ENCODE measurements around the gene ANKHD1. TPM values are rescaled to one million over a fixed set of nuclear protein-coding genes. Genes with fewer than 3 reads are reported as not detected.

The ANKHD1 gene
- total RNA-seq, 1 experiment from 2014 or later, result 130 TPM

GRCh38 chr5:140558542-140558941 lies 156.9 kb downstream of the ANKHD1 start:
- H3K27me3 Mint-ChIP-seq (ENCODE audit: insufficient read depth, unreplicated experiment), result no peaks in the 10 kb centered on the region
- Histone ChIP-seq H3K27me3 (replicated peaks; ENCODE audit: control insufficient read depth, insufficient read depth, low read length) (no peaks in the 10 kb centered on the region), H3K36me3 (ENCODE audit: control insufficient read depth, insufficient read depth, low read length) (no peaks in the 10 kb centered on the region; the same call in 1 of the 2 replicates), H3K4me1 (peaks cover 20% of the 10 kb centered on the region; the same call in 1 of the 2 replicates), H3K4me3 (ENCODE audit: low read depth, low read length) (no peak overlapping the region), H3K9me3 (no peaks in the 10 kb centered on the region)
- no TSS peak for BruUV-seq (replicated peaks)
- H3K4me3 Mint-ChIP-seq (ENCODE audit: unreplicated experiment), result no peak overlapping the region
- intact Hi-C loops (cut with micrococcal nuclease; ENCODE audit: unreplicated experiment), result loop anchor here (5.0 kb wide), 1 partner anchor 156 kb away; the partner anchor contains the start of gene ANKHD1
- peaks cover 32% of the 10 kb centered on the region for H3K4me1 Mint-ChIP-seq (ENCODE audit: low read depth, unreplicated experiment)
- no peak for TF ChIP-seq CTCF (IDR thresholded peaks at IDR 0.05; ENCODE audit: insufficient read depth in 1 of 2, low read depth in 1 of 2, low read length in 1 of 2, severe bottlenecking in 1 of 2, unreplicated experiment in 1 of 2)
- peaks cover 47% of the 10 kb centered on the region for H3K36me3 Mint-ChIP-seq (ENCODE audit: insufficient read depth, unreplicated experiment)
- POLR2A ChIA-PET, result interaction anchor here (1.1 kb wide), 1 partner anchor 89 kb away, joined by 4 read pairs; the partner anchor contains the start of genes IK and NDUFA2
- H3K27ac Mint-ChIP-seq (ENCODE audit: unreplicated experiment), result peak overlapping the region; percentile 91
- no peaks in the 10 kb centered on the region for H3K9me3 Mint-ChIP-seq (ENCODE audit: unreplicated experiment)
- DNase-seq, result no peak
- CTCF ChIA-PET, result no interaction called here

- CTCF ChIA-PET, result no interaction called here
- no peak for TF ChIP-seq CTCF (IDR thresholded peaks at IDR 0.05; ENCODE audit: insufficient read depth in 1 of 2, low read depth in 1 of 2, low read length in 1 of 2, severe bottlenecking in 1 of 2, unreplicated experiment in 1 of 2)
- POLR2A ChIA-PET, result no interaction called here
- Mint-ChIP-seq H3K36me3 (ENCODE audit: insufficient read depth, unreplicated experiment) (peaks cover 48% of the 10 kb centered on the region), H3K27ac (ENCODE audit: unreplicated experiment) (no peak overlapping the region), H3K4me3 (ENCODE audit: unreplicated experiment) (no peak overlapping the region), H3K27me3 (ENCODE audit: insufficient read depth, unreplicated experiment) (no peaks in the 10 kb centered on the region), H3K4me1 (ENCODE audit: low read depth, unreplicated experiment) (peaks cover 21% of the 10 kb centered on the region), H3K9me3 (ENCODE audit: unreplicated experiment) (no peaks in the 10 kb centered on the region)
- Histone ChIP-seq H3K4me1 (peaks cover 22% of the 10 kb centered on the region; the same call in 1 of the 2 replicates), H3K36me3 (ENCODE audit: control insufficient read depth, insufficient read depth, low read length) (no peaks in the 10 kb centered on the region; the same call in 1 of the 2 replicates), H3K9me3 (no peaks in the 10 kb centered on the region), H3K4me3 (ENCODE audit: low read depth, low read length) (no peak overlapping the region), H3K27me3 (replicated peaks; ENCODE audit: control insufficient read depth, insufficient read depth, low read length) (no peaks in the 10 kb centered on the region)
- intact Hi-C loops (cut with micrococcal nuclease; ENCODE audit: unreplicated experiment), result loop anchor here (5.0 kb wide), 1 partner anchor 152 kb away; no protein-coding TSS in a partner anchor
- no TSS peak for BruUV-seq (replicated peaks)
- DNase-seq, result no peak
Measured at GRCh38 chr5:140560227-140560626, 158.6 kb downstream of the ANKHD1 start.

GRCh38 chr5:140561753-140562523 lies 160.3 kb downstream of the ANKHD1 start:
- Histone ChIP-seq H3K4me3 (ENCODE audit: low read depth, low read length) (no peak overlapping the region), H3K4me1 (peaks cover 14% of the 10 kb centered on the region; the same call in 1 of the 2 replicates), H3K36me3 (ENCODE audit: control insufficient read depth, insufficient read depth, low read length) (no peaks in the 10 kb centered on the region; the same call in 1 of the 2 replicates), H3K27me3 (replicated peaks; ENCODE audit: control insufficient read depth, insufficient read depth, low read length) (no peaks in the 10 kb centered on the region), H3K9me3 (no peaks in the 10 kb centered on the region)
- no peak for TF ChIP-seq CTCF (IDR thresholded peaks at IDR 0.05; ENCODE audit: insufficient read depth in 1 of 2, low read depth in 1 of 2, low read length in 1 of 2, severe bottlenecking in 1 of 2, unreplicated experiment in 1 of 2)
- no peaks in the 10 kb centered on the region for H3K27me3 Mint-ChIP-seq (ENCODE audit: insufficient read depth, unreplicated experiment)
- CTCF ChIA-PET, result no interaction called here
- BruUV-seq (replicated peaks), result no TSS peak
- no peak for DNase-seq
- no peak overlapping the region for H3K27ac Mint-ChIP-seq (ENCODE audit: unreplicated experiment)
- H3K36me3 Mint-ChIP-seq (ENCODE audit: insufficient read depth, unreplicated experiment), result peaks cover 47% of the 10 kb centered on the region
- H3K9me3 Mint-ChIP-seq (ENCODE audit: unreplicated experiment), result no peaks in the 10 kb centered on the region
- intact Hi-C loops (cut with micrococcal nuclease; ENCODE audit: unreplicated experiment), result loop anchor here (5.0 kb wide), 1 partner anchor 150 kb away; no protein-coding TSS in a partner anchor
- POLR2A ChIA-PET, result no interaction called here
- no peak overlapping the region for H3K4me3 Mint-ChIP-seq (ENCODE audit: unreplicated experiment)
- H3K4me1 Mint-ChIP-seq (ENCODE audit: low read depth, unreplicated experiment), result peaks cover 13% of the 10 kb centered on the region
